Measurements from ENCODE around the gene CALCR.
"Not testable (repeated sequence)": the region's sequence is repeated elsewhere in the genome, so short reads cannot be mapped to it uniquely, and the experiment has no call there.

Gene CALCR

GRCh38 chr7:93538061-93538460, 36.5 kb downstream of the CALCR start:
- Mint-ChIP-seq H3K27ac (no peak overlapping the region), H3K9me3 (no peaks in the 10 kb centered on the region), H3K36me3 (no peaks in the 10 kb centered on the region), H3K4me1 (no peaks in the 10 kb centered on the region), H3K27me3 (no peaks in the 10 kb centered on the region), H3K4me3 (no peak overlapping the region)
- CTCF ChIA-PET = no interaction called here
- DNase-seq = no peak

GRCh38 chr7:93535616-93536015, 38.9 kb downstream of the CALCR start:
- no peak overlapping the region for H3K4me3 Mint-ChIP-seq
- no peaks in the 10 kb centered on the region for H3K36me3 Mint-ChIP-seq
- H3K27ac Mint-ChIP-seq = no peak overlapping the region
- no peaks in the 10 kb centered on the region for H3K9me3 Mint-ChIP-seq
- CTCF ChIA-PET = no interaction called here
- no peaks in the 10 kb centered on the region for H3K4me1 Mint-ChIP-seq
- no peak for DNase-seq
- no peaks in the 10 kb centered on the region for H3K27me3 Mint-ChIP-seq

- no peak overlapping the region for H3K4me3 Mint-ChIP-seq
- no peak for DNase-seq
- H3K4me1 Mint-ChIP-seq = no peaks in the 10 kb centered on the region
- H3K27ac Mint-ChIP-seq = no peak overlapping the region
- H3K27me3 Mint-ChIP-seq = no peaks in the 10 kb centered on the region
- CTCF ChIA-PET = no interaction called here
- no peaks in the 10 kb centered on the region for H3K36me3 Mint-ChIP-seq
- H3K9me3 Mint-ChIP-seq = no peaks in the 10 kb centered on the region
Observed at GRCh38 chr7:93530701-93531100, 43.8 kb downstream of the CALCR start.

GRCh38 chr7:93516834-93517233, 57.7 kb downstream of the CALCR start:
- Mint-ChIP-seq H3K4me1 (no peaks in the 10 kb centered on the region), H3K9me3 (no peaks in the 10 kb centered on the region), H3K27me3 (no peaks in the 10 kb centered on the region), H3K36me3 (no peaks in the 10 kb centered on the region), H3K4me3 (no peak overlapping the region), H3K27ac (no peak overlapping the region)
- no peak for DNase-seq
- CTCF ChIA-PET = no interaction called here

GRCh38 chr7:93515144-93515543, 59.4 kb downstream of the CALCR start:
- H3K9me3 Mint-ChIP-seq = no peaks in the 10 kb centered on the region
- no peaks in the 10 kb centered on the region for H3K36me3 Mint-ChIP-seq
- no peak for DNase-seq
- H3K4me1 Mint-ChIP-seq = no peaks in the 10 kb centered on the region
- H3K27me3 Mint-ChIP-seq = no peaks in the 10 kb centered on the region
- no peak overlapping the region for H3K4me3 Mint-ChIP-seq
- H3K27ac Mint-ChIP-seq = no peak overlapping the region
- CTCF ChIA-PET = no interaction called here

- DNase-seq = no peak
- H3K4me3 Mint-ChIP-seq = no peak overlapping the region
- H3K9me3 Mint-ChIP-seq = no peaks in the 10 kb centered on the region
- H3K4me1 Mint-ChIP-seq = no peaks in the 10 kb centered on the region
- CTCF ChIA-PET = no interaction called here
- H3K27ac Mint-ChIP-seq = no peak overlapping the region
- no peaks in the 10 kb centered on the region for H3K36me3 Mint-ChIP-seq
- no peaks in the 10 kb centered on the region for H3K27me3 Mint-ChIP-seq
Observed at GRCh38 chr7:93509303-93509702, 65.2 kb downstream of the CALCR start.

- Mint-ChIP-seq H3K36me3 (no peaks in the 10 kb centered on the region), H3K27ac (no peak overlapping the region), H3K4me3 (no peak overlapping the region), H3K4me1 (no peaks in the 10 kb centered on the region), H3K9me3 (no peaks in the 10 kb centered on the region), H3K27me3 (no peaks in the 10 kb centered on the region)
- no peak for DNase-seq
- CTCF ChIA-PET = no interaction called here
Observed at GRCh38 chr7:93503088-93503487, 71.4 kb downstream of the CALCR start.

GRCh38 chr7:93491860-93492259, 82.7 kb downstream of the CALCR start:
- H3K4me3 Mint-ChIP-seq, H3K27ac Mint-ChIP-seq, H3K27me3 Mint-ChIP-seq, H3K36me3 Mint-ChIP-seq, DNase-seq, H3K9me3 Mint-ChIP-seq, CTCF ChIA-PET, H3K4me1 Mint-ChIP-seq: not testable (repeated sequence)

GRCh38 chr7:93476491-93477344, 97.8 kb downstream of the CALCR start:
- CTCF ChIA-PET = no interaction called here
- H3K9me3 Mint-ChIP-seq = no peaks in the 10 kb centered on the region
- H3K4me1 Mint-ChIP-seq = no peaks in the 10 kb centered on the region
- no peaks in the 10 kb centered on the region for H3K36me3 Mint-ChIP-seq
- H3K27ac Mint-ChIP-seq = no peak overlapping the region
- no peak for DNase-seq
- H3K27me3 Mint-ChIP-seq = no peaks in the 10 kb centered on the region
- H3K4me3 Mint-ChIP-seq = no peak overlapping the region

GRCh38 chr7:93475811-93476210, 98.7 kb downstream of the CALCR start:
- Mint-ChIP-seq H3K4me3 (no peak overlapping the region), H3K27me3 (no peaks in the 10 kb centered on the region), H3K4me1 (no peaks in the 10 kb centered on the region), H3K9me3 (no peaks in the 10 kb centered on the region), H3K36me3 (no peaks in the 10 kb centered on the region), H3K27ac (no peak overlapping the region)
- CTCF ChIA-PET = no interaction called here
- DNase-seq = no peak

- DNase-seq = no peak
- Mint-ChIP-seq H3K9me3 (no peaks in the 10 kb centered on the region), H3K27me3 (no peaks in the 10 kb centered on the region), H3K36me3 (no peaks in the 10 kb centered on the region), H3K4me1 (no peaks in the 10 kb centered on the region), H3K4me3 (no peak overlapping the region), H3K27ac (no peak overlapping the region)
- CTCF ChIA-PET = no interaction called here
Observed at GRCh38 chr7:93471456-93471855, 103.1 kb downstream of the CALCR start.

GRCh38 chr7:93463764-93464163, 110.8 kb downstream of the CALCR start:
- CTCF ChIA-PET = no interaction called here
- Mint-ChIP-seq H3K36me3 (no peaks in the 10 kb centered on the region), H3K9me3 (no peaks in the 10 kb centered on the region), H3K27me3 (no peaks in the 10 kb centered on the region), H3K4me1 (no peaks in the 10 kb centered on the region), H3K27ac (no peak overlapping the region), H3K4me3 (no peak overlapping the region)
- no peak for DNase-seq

- Mint-ChIP-seq H3K27me3 (no peaks in the 10 kb centered on the region), H3K27ac (no peak overlapping the region), H3K4me1 (no peaks in the 10 kb centered on the region), H3K9me3 (no peaks in the 10 kb centered on the region), H3K4me3 (no peak overlapping the region), H3K36me3 (no peaks in the 10 kb centered on the region)
- CTCF ChIA-PET = interaction anchor here (1.2 kb wide), 1 partner anchor 19 kb away, joined by 3 read pairs; no protein-coding TSS in a partner anchor
- no peak for DNase-seq
Observed at GRCh38 chr7:93461350-93461749, 113.2 kb downstream of the CALCR start.

GRCh38 chr7:93453262-93453661, 121.3 kb downstream of the CALCR start:
- DNase-seq = no peak
- H3K9me3 Mint-ChIP-seq = no peaks in the 10 kb centered on the region
- CTCF ChIA-PET = no interaction called here
- no peak overlapping the region for H3K4me3 Mint-ChIP-seq
- H3K4me1 Mint-ChIP-seq = no peaks in the 10 kb centered on the region
- no peaks in the 10 kb centered on the region for H3K27me3 Mint-ChIP-seq
- no peak overlapping the region for H3K27ac Mint-ChIP-seq
- H3K36me3 Mint-ChIP-seq = no peaks in the 10 kb centered on the region

GRCh38 chr7:93448176-93448575, 126.3 kb downstream of the CALCR start:
- no peaks in the 10 kb centered on the region for H3K4me1 Mint-ChIP-seq

More at GRCh38 chr7:93448176-93448575, 126.3 kb downstream of the CALCR start:
- CTCF ChIA-PET = interaction anchor here (1.3 kb wide), 1 partner anchor 10 kb away, joined by 5 read pairs; no protein-coding TSS in a partner anchor
- DNase-seq = no peak
- H3K27ac Mint-ChIP-seq = no peak overlapping the region
- no peaks in the 10 kb centered on the region for H3K9me3 Mint-ChIP-seq
- H3K36me3 Mint-ChIP-seq = no peaks in the 10 kb centered on the region
- H3K4me3 Mint-ChIP-seq = no peak overlapping the region
- no peaks in the 10 kb centered on the region for H3K27me3 Mint-ChIP-seq

Data from activated naive CD4-positive, alpha-beta T cell treated with anti-CD3 and anti-CD28 coated beads, Interleukin-2, amount 10 ng/mL, durations not matched to agents 7 days and 5 days (primary cell).